ENCODE results near the gene CYP19A1.

Gene CYP19A1

DNA sequence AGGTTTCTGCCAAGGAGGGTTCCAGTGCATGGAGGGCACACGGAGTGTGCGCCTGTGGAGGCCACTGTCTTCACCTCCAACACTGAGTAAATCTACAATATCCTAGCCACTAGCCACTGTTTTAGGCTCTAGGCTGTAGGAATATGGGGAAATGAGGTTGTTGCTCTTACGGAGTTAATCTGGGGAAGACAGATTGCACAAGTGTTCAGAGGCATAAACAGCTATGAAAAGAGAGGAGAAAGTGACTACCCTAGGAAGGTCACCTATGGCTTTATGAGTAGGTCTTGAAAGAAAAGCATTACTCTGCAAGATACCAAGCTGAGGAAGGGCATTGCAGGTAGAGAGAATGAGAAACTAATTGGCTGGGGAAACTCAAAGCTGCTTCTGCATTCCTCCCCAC, 85.7 kb downstream of the CYP19A1 start:
- FAIRE-seq: no peak

DNA sequence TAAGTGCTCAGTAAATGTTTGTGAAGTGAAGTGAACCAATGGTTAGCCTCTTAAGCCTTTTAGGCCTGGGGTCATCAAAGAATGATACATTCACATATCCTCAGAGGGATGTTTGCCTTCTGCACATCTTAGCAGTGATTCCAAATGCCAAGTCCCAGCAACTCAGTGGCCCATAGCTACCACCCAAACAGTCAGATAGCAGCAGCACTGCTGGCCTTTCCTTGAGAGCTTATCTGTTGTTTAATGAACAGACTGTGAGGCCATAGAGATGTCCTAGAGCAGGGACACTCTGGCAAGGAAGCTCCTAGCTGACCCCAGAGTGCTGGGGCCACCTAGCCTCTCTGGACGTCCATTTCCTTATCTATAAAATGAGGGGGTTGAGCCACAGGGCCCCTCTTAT, 86.8 kb downstream of the CYP19A1 start:
- no peak for FAIRE-seq

GRCh38 chr15:51250217-51251011, 88.0 kb downstream of the CYP19A1 start:
- no peak for FAIRE-seq

- FAIRE-seq: no peak
Measured at GRCh38 chr15:51245628-51246027, 92.8 kb downstream of the CYP19A1 start.

GRCh38 chr15:51244423-51244869, 94.0 kb downstream of the CYP19A1 start:
- FAIRE-seq: no peak

- FAIRE-seq: no peak
Measured at GRCh38 chr15:51243774-51244173, 94.6 kb downstream of the CYP19A1 start.

DNA sequence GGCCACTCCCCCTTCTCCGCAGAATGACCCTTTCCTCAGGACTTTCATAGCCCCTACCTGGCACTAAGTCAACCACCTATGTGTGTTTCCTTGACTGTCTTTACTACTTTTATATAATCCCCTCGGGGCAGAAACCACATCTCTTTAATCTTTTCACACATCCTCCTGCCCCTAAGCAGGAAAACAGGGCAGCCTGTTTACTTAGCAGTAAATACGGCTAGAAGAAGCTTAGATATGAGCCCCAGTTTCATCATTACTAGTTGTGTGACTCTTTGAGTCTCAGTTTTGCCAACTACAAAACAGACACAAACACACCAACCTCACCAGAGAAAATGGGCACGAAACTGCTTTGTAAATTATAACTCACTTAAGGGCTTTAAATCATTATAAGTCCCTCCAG, 98.3 kb downstream of the CYP19A1 start:
- FAIRE-seq: no peak

DNA sequence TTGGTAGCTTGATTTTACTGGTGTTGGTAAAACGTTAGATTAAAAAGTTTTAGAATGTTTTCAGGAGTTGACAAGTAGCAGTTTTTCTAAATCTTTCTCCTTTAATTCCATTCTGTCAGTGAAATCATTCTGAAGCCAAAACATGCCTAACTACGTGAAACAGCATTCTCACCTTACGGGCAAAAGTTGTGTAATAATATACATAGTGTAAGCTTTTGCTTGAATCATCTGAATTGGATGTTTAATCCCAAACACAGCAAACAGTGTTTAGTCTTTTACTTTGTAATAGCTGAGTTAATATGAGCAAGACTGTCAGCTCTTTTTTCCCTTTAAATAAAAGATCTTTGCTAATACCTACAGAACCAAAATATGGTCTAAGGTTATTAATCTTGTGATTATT, 100.6 kb downstream of the CYP19A1 start:
- FAIRE-seq: no peak

- no peak for FAIRE-seq
Measured at GRCh38 chr15:51234176-51234927, 104.0 kb downstream of the CYP19A1 start.

DNA sequence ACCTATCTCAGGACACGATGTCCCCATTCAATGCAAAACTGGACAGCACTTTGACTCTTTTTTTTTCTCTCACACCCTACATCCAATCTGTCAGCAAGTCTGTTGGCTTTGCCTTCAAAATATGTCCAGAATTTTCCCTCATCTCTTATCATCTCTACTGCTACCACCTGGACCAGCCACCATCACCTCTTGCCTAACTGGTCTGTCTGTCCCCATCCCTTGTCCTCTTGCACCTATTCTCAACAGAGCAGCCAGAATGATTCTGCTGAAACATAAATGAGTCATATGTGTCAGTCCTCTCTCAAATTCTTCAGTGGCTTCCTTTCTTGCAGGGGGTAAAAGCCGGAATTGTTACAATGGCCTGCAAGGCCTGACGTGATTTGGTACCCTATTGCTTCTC, 105.8 kb downstream of the CYP19A1 start:
- no peak for FAIRE-seq

DNA sequence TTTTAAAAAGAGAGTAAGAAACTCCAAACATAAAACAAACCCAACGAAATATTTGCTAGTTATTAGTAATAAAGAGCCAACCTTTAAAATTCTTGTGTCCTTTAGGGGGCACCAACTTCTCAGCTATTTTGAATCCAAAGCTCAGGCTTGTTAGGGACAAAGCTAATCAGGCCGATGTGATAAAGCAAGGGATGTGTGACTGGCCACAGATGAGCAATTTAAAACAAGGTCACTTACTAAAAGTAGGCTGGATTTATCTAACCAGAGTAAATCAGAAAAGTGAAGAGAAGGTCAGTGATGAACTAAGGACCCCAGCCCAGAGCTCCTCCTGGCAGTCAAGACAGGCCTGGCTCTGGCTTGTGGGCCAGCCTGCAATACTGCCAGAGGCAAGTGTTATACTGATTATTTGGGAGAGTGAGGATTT, 108.5 kb downstream of the CYP19A1 start:
- FAIRE-seq: no peak

GRCh38 chr15:51227940-51228732, 110.3 kb downstream of the CYP19A1 start:
- no peak for FAIRE-seq

- no peak for FAIRE-seq
Measured at GRCh38 chr15:51226576-51227210, 111.7 kb downstream of the CYP19A1 start.

GRCh38 chr15:51224428-51224827, 114.0 kb downstream of the CYP19A1 start:
- FAIRE-seq: no peak

- no peak for FAIRE-seq
Measured at GRCh38 chr15:51223771-51224229, 114.6 kb downstream of the CYP19A1 start.

DNA sequence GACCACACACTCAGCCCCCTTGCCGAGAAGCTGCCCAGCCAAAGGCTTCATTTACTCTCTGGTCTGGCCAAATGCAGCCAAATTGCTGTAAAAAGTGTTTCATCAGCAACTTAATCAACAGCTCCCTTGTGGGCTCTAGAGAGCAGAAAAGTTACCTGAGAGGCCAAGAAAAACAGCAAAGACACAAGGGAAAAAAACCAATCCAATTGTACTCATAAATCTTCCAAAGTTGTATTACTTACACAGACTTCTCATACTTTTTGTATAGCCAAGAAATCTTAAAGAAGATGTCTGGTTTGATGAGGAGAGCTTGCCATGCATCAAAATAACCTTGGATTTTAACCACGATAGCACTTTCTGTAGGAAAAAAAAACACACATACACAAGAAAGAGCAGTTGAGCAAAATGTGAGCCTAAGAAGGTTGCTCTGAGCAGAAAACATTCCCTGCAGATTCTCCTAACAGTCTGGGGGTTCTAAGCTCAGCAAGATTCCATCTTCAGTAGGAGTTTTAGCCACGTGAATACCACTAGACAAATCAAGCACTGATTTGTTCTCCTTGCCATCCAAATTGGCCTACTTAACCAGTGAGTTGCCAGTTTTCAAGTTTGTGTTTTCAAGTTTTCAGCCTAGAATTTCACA, 120.0 kb downstream of the CYP19A1 start:
- no peak for FAIRE-seq

- no peak for FAIRE-seq
Measured at GRCh38 chr15:51212909-51213308, 125.5 kb downstream of the CYP19A1 start.

DNA sequence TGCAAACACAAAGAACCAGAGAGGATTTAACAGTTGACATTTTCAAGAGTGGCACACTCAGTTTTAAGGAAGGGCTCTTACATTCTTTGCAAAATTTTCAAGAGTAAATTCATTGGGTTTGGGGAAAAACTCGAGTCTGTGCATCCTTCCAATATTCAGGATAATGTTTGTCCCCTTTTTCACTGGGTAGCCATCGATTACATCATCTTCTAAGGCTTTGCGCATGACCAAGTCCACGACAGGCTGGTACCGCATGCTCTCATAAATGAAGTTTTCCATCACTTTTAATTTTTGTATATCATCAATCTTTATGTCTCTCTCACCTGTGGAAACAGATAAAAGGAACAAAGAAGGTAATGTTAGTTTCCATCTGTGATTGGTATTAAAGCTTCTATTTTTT, 126.2 kb downstream of the CYP19A1 start:
- FAIRE-seq: no peak

- FAIRE-seq: no peak
Measured at GRCh38 chr15:51205050-51205975, 133.1 kb downstream of the CYP19A1 start.

DNA sequence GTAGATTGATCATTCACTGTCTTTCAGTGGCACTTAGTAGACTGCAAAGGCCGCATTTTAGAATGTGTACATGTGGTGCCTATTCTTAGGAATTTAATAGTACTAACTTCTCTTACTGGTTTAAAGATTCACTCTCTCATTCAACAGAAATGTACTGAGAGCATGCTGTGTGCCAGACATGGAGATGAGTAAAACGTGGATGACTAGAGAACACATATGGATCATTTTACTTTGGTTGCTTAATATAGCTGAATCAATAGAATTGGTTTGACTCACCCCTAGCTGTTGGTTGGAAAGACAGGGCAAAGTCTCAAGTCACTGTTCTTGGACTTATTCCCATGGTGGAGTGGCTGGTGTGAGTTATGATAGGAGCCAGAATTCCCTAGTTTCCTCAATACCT, 134.6 kb downstream of the CYP19A1 start:
- no peak for FAIRE-seq

- FAIRE-seq: no peak
Measured at GRCh38 chr15:51202783-51203182, 135.6 kb downstream of the CYP19A1 start.

Data from islet of Langerhans (tissue), 1 donor.